Diencephalon (tissue), 1 donor: ENCODE measurements around the gene CFAP74. TPM values are rescaled to one million over a fixed set of nuclear protein-coding genes. Genes with fewer than 3 reads are reported as not detected.

ENCODE experiments used
- total RNA-seq: library from RNA; depleted of rRNA; stranded (reverse); fragments of >200 nt; gene quantifications from one replicate; pipeline ENCODE4 v1.2.3, GENCODE V29; 2014

CFAP74 gene
- total RNA-seq: 1.8 TPM

DNA sequence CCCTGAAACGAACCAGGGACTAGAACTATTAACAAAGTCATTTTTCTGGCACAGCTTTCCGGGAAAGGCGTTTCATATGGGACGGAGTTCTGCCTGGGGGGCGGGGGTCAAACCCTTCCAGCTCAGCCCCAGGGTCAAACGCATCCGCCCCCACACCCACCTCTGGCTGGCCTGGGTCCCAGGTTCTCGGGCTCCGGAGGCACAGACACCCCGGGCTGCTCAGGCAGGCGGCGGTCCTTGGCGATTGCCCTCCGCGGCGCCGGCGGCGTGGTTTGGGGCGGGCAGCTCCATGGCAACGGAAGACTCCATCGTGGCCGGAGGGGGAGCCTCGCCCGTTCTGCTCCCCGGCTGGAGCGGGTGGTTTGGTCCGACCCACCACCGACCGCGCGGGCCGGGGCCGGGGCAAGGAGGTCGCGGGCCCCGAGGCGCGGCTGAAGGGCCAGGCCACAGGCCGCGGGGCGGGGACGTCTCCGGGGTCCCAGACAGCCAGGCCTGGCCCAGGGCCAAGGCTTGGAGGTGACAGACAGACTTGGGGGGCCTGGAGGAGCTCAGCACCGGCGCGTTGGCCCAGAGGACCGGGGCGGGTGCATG, at the start of gene CFAP74:
CFAP74 (minus strand) TSS at position 246 of the 591 bp plus-strand sequence. CDS start 12,830 bp downstream, outside the sequence.

DNA sequence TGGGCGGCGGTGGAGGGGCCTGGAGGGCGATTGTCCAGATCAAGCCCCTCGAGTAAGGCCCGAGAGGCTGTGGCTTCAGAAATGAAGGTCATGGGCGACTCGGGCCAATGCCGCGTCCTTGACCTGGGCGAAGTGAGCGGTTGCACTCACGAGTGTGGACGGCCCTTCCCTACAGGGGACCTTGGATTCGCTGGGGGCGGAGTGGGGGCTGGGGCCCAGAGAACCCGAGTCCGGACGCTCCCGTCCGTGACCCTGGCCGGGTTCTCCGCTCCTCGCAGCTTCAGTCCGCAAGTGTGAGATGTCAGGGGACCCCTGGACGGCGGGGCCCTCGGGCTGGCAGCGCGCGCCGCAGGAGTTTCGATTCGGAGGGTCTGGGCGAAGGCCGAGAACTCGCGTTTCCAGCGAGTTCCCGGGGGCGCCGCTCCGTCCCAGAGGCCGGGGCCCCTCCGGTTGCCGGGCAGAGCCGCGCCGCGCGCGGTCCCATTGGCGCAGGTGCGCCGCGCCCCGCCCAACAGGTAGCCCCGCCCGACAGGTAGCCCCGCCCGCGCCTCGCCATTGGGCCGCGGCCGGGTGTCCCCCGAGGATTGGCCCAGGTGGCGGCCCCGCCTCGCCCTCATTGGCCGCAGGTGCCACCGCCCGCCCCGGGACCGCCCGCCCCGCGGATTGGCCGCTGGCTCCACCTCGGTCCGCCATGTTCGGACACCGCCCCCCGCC, 46.3 kb upstream of the CFAP74 start, which contains the start of gene PRKCZ:
PRKCZ (plus strand) TSS at position 694 of the 714 bp plus-strand sequence. CDS start 220 bp downstream, outside the sequence.

GRCh38 chr1:2019172-2019543, 15.6 kb upstream of the CFAP74 start, which contains the start of gene GABRD:
GABRD (plus strand) TSS chr1:2019345; CDS start chr1:2019424, 79 bp downstream.

DNA sequence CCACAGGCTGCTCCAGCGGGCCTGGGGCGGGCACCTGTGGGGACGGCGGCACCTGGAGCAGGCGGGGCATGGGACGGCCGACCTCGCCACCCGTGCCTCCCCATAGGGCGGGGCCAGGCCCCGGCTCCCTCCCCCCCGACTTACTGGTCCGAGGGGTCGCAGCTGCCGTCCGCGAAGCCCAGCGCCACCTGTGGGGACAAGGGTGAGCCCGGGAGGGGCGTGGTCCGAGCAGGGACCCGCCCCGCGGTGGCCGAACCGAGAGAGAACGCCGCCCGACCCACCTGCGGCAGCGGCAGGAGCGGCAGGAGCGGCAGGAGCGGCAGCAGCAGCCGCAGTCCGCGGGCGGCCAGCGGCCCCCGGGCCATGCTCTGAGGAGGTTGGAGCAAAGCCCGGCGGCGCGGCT, 84.7 kb downstream of the CFAP74 start, which contains the start of gene TMEM52:
TMEM52 (minus strand) TSS at position 379 of the 403 bp plus-strand sequence; CDS start at position 365, 14 bp downstream.

DNA sequence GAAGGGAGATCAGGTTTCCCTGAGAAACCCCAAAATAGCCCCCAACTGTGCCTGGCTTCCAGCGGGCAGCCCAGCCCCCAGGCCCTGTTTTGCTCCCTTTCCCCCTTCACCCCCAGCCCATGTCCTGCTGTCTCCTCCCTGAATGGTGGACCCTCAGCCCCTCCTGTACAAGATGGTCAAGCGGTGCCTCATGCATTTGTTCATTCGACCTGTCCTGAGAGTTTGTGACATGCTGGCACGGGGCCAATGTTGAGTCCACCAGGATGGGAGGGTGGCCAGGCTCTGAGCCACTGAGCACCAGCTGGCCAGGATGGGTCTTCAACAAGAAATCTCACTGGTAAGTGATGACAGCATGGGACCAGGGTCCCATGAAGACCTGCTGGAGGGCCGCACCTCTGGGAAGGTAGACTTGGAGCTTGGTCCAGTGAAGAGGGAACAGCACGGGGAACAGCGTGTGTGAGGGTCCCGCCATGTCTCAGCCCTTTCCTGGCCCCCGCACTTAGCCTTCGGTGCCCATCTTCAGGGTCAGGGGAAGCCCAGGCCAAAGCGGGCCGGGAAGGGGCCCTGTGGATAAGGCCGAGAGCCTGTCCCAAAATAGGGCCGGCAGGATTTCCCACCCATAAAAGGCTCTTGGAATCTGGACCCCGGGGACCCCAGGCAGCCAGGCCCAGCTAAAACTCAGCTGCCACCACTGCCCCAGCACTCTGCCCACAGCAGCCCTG, 88.5 kb downstream of the CFAP74 start, which contains the start of gene CALML6:
CALML6 (plus strand) TSS at position 290 of the 722 bp plus-strand sequence; CDS start at position 311, 21 bp downstream.

GRCh38 chr1:1890506-1891348, 112.9 kb downstream of the CFAP74 start, which contains the start of gene GNB1:
GNB1 (minus strand) TSS chr1:1891087; CDS start chr1:1825453, 65,634 bp downstream.

Other genes starting within 250 kb of the CFAP74 start
- gene NADK, start 225.3 kb downstream of the CFAP74 start, total RNA-seq: 29.1 TPM
- gene GNB1, start 112.7 kb downstream of the CFAP74 start, total RNA-seq: 283 TPM
- gene CALML6, start 88.5 kb downstream of the CFAP74 start, total RNA-seq: not detected
- gene TMEM52, start 84.5 kb downstream of the CFAP74 start, total RNA-seq: 5.8 TPM
- 1.2 TPM for gene GABRD, start 15.6 kb upstream of the CFAP74 start, total RNA-seq
- 77.3 TPM for gene PRKCZ, start 46.6 kb upstream of the CFAP74 start, total RNA-seq
- gene FAAP20, start 191.0 kb upstream of the CFAP74 start, total RNA-seq: 21.7 TPM
- gene SKI, start 224.5 kb upstream of the CFAP74 start, total RNA-seq: 20.3 TPM